C4-2B (cell line): ENCODE data around the gene RNU6-8.

Experiments
- H3K27ac ChIP-seq: fragments of 450-650 bp; 2 replicates; pipeline ENCODE4 v1.5.1; 2017
- CTCF ChIP-seq: fragments of 450-650 bp; conservative IDR thresholded peaks from 2 replicates; pipeline ENCODE4 v1.5.1; 2017; ENCODE audit warnings: mild to moderate bottlenecking
- ZFX ChIP-seq: fragments of 450-650 bp; IDR thresholded peaks from 2 replicates; pipeline ENCODE4 v1.6.1; 2017

RNU6-8 gene

GRCh38 chr14:32166029-32166428 lies 37.0 kb downstream of the RNU6-8 start:
- TF ChIP-seq CTCF (no peak), ZFX (no peak)
- no peak overlapping the region for H3K27ac ChIP-seq
